HL-60 (cell line): Measurements from ENCODE around the gene ETFA.

Experiments
- POLR2AphosphoS5 ChIP-seq: IDR thresholded peaks from 2 replicates; pipeline ENCODE4 v1.6.1; 2012; ENCODE audit warnings: low read depth
- TF ChIP-seq, protein P1 (sequence below): IDR thresholded peaks from one replicate; pipeline ENCODE4 v1.5.1; 2011; ENCODE audit warnings: low read length, control low read depth, inconsistent platforms; ENCODE audit not compliant: insufficient read depth

DNA sequence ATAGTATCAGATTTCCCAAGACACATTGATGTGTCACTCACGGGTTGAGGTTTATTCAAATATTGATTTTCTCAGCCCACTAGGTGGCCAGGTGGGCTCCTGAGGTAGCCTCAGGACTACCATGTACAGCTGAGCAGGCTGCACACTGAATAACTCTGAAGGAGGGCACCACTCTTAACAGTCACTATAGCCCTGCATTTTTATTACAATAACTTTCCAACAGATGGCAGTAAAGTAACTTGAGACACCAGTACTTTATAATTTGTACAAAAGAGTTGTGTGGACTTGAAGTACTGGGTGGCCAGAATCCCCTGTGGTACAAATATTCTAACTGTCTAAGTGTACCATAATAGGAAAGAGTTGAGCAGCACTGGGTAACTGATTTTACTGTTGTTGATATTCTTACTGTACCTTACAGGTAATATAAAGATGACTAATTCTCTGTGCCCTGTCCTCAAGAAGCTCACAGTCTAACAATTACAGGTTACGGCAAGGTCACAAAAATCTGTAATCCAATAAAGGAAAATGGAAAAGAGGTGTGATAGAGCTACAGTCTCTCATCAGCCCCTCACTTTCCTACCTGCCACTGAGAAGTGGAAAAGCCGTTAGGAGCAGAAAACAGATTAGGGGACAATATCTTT lies 76.0 kb downstream of the ETFA start:
- TF ChIP-seq, protein P1, sequence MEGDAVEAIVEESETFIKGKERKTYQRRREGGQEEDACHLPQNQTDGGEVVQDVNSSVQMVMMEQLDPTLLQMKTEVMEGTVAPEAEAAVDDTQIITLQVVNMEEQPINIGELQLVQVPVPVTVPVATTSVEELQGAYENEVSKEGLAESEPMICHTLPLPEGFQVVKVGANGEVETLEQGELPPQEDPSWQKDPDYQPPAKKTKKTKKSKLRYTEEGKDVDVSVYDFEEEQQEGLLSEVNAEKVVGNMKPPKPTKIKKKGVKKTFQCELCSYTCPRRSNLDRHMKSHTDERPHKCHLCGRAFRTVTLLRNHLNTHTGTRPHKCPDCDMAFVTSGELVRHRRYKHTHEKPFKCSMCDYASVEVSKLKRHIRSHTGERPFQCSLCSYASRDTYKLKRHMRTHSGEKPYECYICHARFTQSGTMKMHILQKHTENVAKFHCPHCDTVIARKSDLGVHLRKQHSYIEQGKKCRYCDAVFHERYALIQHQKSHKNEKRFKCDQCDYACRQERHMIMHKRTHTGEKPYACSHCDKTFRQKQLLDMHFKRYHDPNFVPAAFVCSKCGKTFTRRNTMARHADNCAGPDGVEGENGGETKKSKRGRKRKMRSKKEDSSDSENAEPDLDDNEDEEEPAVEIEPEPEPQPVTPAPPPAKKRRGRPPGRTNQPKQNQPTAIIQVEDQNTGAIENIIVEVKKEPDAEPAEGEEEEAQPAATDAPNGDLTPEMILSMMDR = no peak
- no peak for TF ChIP-seq POLR2AphosphoS5
